ENCODE results near the gene PSENEN.
"Not testable (repeated sequence)": the region's sequence is repeated elsewhere in the genome, so short reads cannot be mapped to it uniquely, and the experiment has no call there.

PSENEN gene

DNA sequence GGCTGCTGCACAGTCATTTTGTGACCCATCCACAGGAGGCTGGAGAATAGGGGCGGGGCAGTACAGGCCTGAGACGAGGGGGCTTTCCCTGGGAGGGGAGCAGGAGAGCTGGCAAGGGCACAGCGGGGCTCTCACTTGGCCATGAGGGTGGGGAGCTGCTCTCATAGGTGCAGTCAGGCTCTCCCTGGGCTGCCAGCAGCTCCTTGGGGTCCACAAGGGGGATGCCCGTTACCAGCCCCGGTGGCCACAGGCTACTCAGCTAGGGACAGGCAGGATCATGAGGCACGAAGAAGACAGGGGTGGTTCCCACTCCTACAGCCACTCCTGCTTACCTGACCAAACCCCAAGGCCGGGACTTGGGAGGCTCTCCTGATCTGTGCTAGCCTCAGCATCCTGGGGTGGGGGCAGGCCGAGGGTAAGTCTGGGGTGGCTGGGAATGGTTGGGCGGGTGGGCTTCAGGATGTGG, 46.4 kb downstream of the PSENEN start:
- peaks cover 9% of the 10 kb centered on the region; the same call in 1 of the 2 replicates for H4K20me1 ChIP-seq
- H3K4me3 ChIP-seq = no peak overlapping the region
- no peaks in the 10 kb centered on the region for H3K9me3 ChIP-seq
- H3K27me3 ChIP-seq = no peaks in the 10 kb centered on the region; the same call in 1 of the 2 replicates
- no peak overlapping the region for H3K9ac ChIP-seq
- H3K36me3 ChIP-seq = peaks cover 23% of the 10 kb centered on the region
- H3K4me2 ChIP-seq = peak overlapping the region; percentile 76; the same call in 1 of the 2 replicates
- H3K27ac ChIP-seq = no peak overlapping the region
- TF ChIP-seq Cebpa-rat (IDR thresholded peaks at IDR 0.05) = no peak
- peaks cover 50% of the 10 kb centered on the region for H3K4me1 ChIP-seq

DNA sequence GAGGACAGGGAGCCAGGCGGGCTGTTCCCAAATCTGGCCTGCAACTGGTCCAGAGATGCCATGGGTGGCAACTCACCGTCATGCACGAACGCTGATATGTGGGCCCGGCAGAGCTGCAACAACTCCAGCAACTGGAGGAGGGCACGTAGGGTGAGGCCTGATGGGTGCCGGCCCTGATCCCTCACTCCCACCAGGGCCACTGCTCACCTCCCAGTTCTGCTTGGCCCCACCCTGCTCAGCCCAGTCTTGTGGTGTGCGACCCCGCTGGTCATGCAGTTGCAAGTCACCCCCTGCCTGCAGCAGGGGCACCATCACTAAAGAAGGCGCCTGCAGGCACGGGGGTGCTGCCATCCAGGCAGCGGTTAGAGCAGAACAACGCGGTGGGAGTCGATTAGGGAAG, 46.9 kb downstream of the PSENEN start:
- Histone ChIP-seq H3K9ac (no peak overlapping the region), H3K27ac (no peak overlapping the region), H3K27me3 (no peaks in the 10 kb centered on the region; the same call in 1 of the 2 replicates), H3K4me3 (no peak overlapping the region), H3K4me2 (peak overlapping the region; percentile 76), H3K36me3 (peaks cover 18% of the 10 kb centered on the region), H4K20me1 (peaks cover 9% of the 10 kb centered on the region; the same call in 1 of the 2 replicates), H3K9me3 (no peaks in the 10 kb centered on the region), H3K4me1 (peaks cover 55% of the 10 kb centered on the region)
- TF ChIP-seq Cebpa-rat (IDR thresholded peaks at IDR 0.05) = no peak

DNA sequence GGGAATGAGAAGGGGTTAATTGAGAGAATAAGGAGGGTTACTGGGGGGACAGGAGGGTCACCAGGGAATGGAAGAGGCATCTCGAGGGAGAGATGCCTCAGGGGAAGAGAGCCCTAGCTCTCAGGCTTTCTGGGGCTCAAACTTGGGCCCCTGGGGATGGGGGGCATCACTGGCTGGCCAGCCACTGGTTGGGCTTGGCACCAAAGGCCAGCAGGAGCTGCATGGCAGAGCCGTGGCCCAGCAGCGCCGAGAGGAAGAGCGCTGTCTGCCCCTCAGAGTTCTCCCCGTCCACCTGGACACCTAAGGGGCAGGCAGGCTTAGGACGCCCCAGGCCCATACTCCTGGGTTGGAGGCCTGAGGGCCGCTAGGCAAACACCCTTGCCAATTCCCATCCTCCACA, 47.4 kb downstream of the PSENEN start:
- peak overlapping the region; percentile 76 for H3K4me2 ChIP-seq
- peaks cover 56% of the 10 kb centered on the region for H3K4me1 ChIP-seq
- peak overlapping the region; percentile 40 for H3K27ac ChIP-seq
- peaks cover 9% of the 10 kb centered on the region; the same call in 1 of the 2 replicates for H4K20me1 ChIP-seq
- 0 out of 2 replicates have a peak overlapping the region, but pooled peaks have one; percentile 8 for H3K9ac ChIP-seq
- H3K36me3 ChIP-seq = peaks cover 13% of the 10 kb centered on the region; the same call in 1 of the 2 replicates
- H3K27me3 ChIP-seq = no peaks in the 10 kb centered on the region; the same call in 1 of the 2 replicates
- 0 out of 2 replicates have a peak overlapping the region, but pooled peaks have one; percentile 4 for H3K4me3 ChIP-seq
- H3K9me3 ChIP-seq = no peaks in the 10 kb centered on the region
- TF ChIP-seq Cebpa-rat (IDR thresholded peaks at IDR 0.05) = no peak

DNA sequence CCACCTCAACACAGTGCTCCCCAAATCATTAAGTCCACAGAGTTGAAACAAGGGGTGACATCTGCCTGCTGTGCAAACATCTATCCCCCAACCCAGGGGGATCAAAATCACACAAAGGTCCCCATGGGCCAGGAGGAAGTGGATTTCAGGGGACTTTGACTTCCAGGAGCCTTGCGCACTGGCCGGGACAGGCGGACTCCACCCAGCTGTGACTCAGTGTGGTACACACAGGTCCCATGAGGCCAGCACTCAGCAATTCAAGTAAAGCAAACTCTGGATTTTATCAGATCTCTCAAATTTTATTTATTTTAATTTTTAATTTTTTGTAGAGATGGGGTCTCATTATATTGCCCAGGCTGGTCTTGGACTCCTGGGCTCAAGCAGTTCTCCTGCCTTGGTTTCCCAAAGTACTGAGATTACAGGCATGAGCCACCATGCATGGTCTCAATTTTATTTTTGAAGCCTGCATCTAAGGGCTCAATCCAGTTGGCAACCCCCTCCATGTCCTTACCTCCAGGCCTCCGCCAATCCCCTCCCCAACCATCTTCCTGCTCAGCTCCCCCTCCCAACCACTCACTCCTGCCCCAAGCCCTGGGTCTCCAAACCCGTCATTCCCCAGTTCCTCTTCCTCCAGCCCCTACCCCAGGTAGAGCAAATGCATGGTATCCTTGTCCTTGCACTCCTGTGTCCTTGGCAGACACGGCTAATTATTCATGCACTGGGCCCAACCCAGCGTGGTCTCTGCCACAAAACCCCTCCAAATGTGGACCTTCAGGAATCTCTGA, 48.1 kb downstream of the PSENEN start:
- H3K36me3 ChIP-seq = peaks cover 7% of the 10 kb centered on the region; the same call in 1 of the 2 replicates

DNA sequence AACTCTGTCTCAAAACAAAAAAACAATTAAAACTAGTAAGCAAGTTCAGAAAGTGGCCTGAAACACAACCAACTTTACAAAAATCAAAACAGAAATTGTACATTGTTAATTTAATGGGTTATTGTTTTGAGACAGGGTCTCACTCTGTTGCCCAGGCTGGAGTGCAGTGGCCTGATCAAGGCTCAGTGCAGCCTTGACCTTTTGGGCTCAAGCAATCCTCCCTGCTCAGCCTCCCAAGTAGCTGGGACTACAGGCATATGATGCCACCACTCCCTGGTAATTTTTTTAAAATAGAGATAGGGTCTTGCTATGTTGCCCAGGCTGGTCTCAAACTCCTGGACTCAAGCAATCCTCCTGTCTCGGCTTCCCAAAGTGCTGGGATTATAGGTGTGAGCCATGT, 50.1 kb downstream of the PSENEN start:
- not testable (repeated sequence) for H3K4me2 ChIP-seq, H4K20me1 ChIP-seq, H3K4me3 ChIP-seq, H3K27ac ChIP-seq, H3K27me3 ChIP-seq, H3K9ac ChIP-seq, H3K36me3 ChIP-seq, H3K9me3 ChIP-seq
- peaks cover 49% of the 10 kb centered on the region for H3K4me1 ChIP-seq

More for the DNA sequence above, 48.1 kb downstream of the PSENEN start:
- H3K4me1 ChIP-seq = peaks cover 56% of the 10 kb centered on the region
- H3K27ac ChIP-seq = peak overlapping the region; percentile 40
- H4K20me1 ChIP-seq = peaks cover 9% of the 10 kb centered on the region; the same call in 1 of the 2 replicates
- no peak for TF ChIP-seq Cebpa-rat (IDR thresholded peaks at IDR 0.05)
- peak overlapping the region; percentile 8; the same call in 1 of the 2 replicates for H3K9ac ChIP-seq
- H3K4me3 ChIP-seq = 0 out of 2 replicates have a peak overlapping the region, but pooled peaks have one; percentile 4
- no peaks in the 10 kb centered on the region for H3K9me3 ChIP-seq
- no peaks in the 10 kb centered on the region; the same call in 1 of the 2 replicates for H3K27me3 ChIP-seq
- H3K4me2 ChIP-seq = peak overlapping the region; percentile 76

Measured in BLaER1 (cell line).